Left lung (tissue), 10 donors: ENCODE measurements around the gene VSIG10L. TPM values are rescaled to one million over a fixed set of nuclear protein-coding genes. Genes with fewer than 3 reads are reported as not detected.
A peak's percentile ranks its signal among the peaks of the same experiment; 100 is the strongest.

Source experiments
- ATAC-seq: fragments of 200-7000 bp; cut with Tn5 transposase; one replicate; pipeline ENCODE4 v1.9.1; 2020; ENCODE audit warnings: moderate library complexity
- DNase-seq, 4 donors: peaks; one replicate each; pipeline ENCODE4 v3.0.0-alpha.2; 2013 to 2020
- H3K27ac ChIP-seq, 2 donors: fragments of 200-600 bp; sonication (generic) in 1 of 2; one replicate each; pipeline versions ENCODE4 v1.5.0 to v1.8.0; 2020 to 2021
- H3K27me3 ChIP-seq, 2 donors: fragments of 200-600 bp; sonication (generic) in 1 of 2; one replicate each; pipeline versions ENCODE4 v1.5.0 to v1.8.0; 2020 to 2021
- H3K36me3 ChIP-seq, 2 donors: fragments of 200-600 bp; sonication (generic) in 1 of 2; one replicate each; pipeline versions ENCODE4 v1.5.0 to v1.8.0; 2020 to 2021
- H3K4me1 ChIP-seq, 2 donors: fragments of 200-600 bp; one replicate each; pipeline ENCODE4 v1.8.0; 2021
- H3K4me3 ChIP-seq, 2 donors: fragments of 200-600 bp; sonication (generic) in 1 of 2; one replicate each; pipeline versions ENCODE4 v1.5.0 to v1.8.0; 2020 to 2021; ENCODE audit warnings: mild to moderate bottlenecking in 1 of 2
- H3K9me3 ChIP-seq, 2 donors: fragments of 200-600 bp; sonication (generic) in 1 of 2; one replicate each; pipeline versions ENCODE4 v1.5.0 to v1.8.0; 2020 to 2021
- CTCF ChIP-seq, 2 donors: fragments of 200-600 bp; sonication (generic) in 1 of 2; IDR thresholded peaks; one replicate each; pipeline versions ENCODE4 v1.5.0 to v1.8.0; 2021; ENCODE audit warnings: antibody characterized with exemption in 2 of 2
- intact Hi-C, 2 donors: fragments of 100-400 bp; cut with DNase I; formaldehyde crosslinking; loops; one replicate each; pipeline versions ENCODE4 v1.11.2 to v1.14.2; 2022
- polyA plus RNA-seq, 6 donors: library from polyadenylated mRNA; unstranded; fragments of 120-200 nt; gene quantifications; one replicate each; pipeline ENCODE4 v1.2.1, GENCODE V29; 2013; ENCODE audit not compliant: insufficient read length in 6 of 6
- total RNA-seq, 2 donors: library from RNA; stranded (reverse); fragmentation: NEBNext Ultra II Directional; extraction: Animal tissue kit (Norgen Biotek cat#: 25700); gene quantifications; one replicate each; pipeline ENCODE4 v1.2.1, GENCODE V29; 2021
- donor health status: DM: no; HTN: yes; CAD: no.
- donor health status: DM: no; HTN: no; CAD: no.

VSIG10L gene
- total and polyA plus RNA-seq, 8 donors: 3.5 to 5.2 (median 3.7) TPM

GRCh38 chr19:51342631-51343569 lies 961 bp upstream of the VSIG10L start:
- Histone ChIP-seq H3K4me3 (no peak overlapping the region), H3K27me3 (peaks cover 0 to 14% of the 10 kb centered on the region in 2 donors), H3K9me3 (no peaks in the 10 kb centered on the region), H3K4me1 (peaks cover 2 to 20% of the 10 kb centered on the region in 2 donors), H3K27ac (no peak overlapping the region), H3K36me3 (peaks cover 0 to 25% of the 10 kb centered on the region in 2 donors)
- no peak for TF ChIP-seq CTCF (IDR thresholded peaks at IDR 0.05)
- DNase-seq: no peak
- intact Hi-C loops: no loop called here
- no peak for ATAC-seq

- no peak overlapping the region for H3K27ac ChIP-seq
- ATAC-seq (no peak), DNase-seq (no peak)
- no peak overlapping the region for H3K4me3 ChIP-seq
- peaks cover 2 to 20% of the 10 kb centered on the region in 2 donors for H3K4me1 ChIP-seq
- H3K36me3 ChIP-seq: peaks cover 0 to 13% of the 10 kb centered on the region in 2 donors
- H3K9me3 ChIP-seq: no peaks in the 10 kb centered on the region
- no peak for TF ChIP-seq CTCF (IDR thresholded peaks at IDR 0.05)
- peaks cover 0 to 14% of the 10 kb centered on the region in 2 donors for H3K27me3 ChIP-seq
- intact Hi-C loops: no loop called here
These were observed 873 bp downstream of the VSIG10L start for GRCh38 chr19:51341066-51341465.

- DNase-seq (peak; percentile 66 to 100 (median 96)), ATAC-seq (peak; percentile 96)
- H3K36me3 ChIP-seq: peaks cover 0 to 6% of the 10 kb centered on the region in 2 donors
- peak overlapping the region; percentile 69 to 78 for H3K27ac ChIP-seq
- H3K4me3 ChIP-seq: peak overlapping the region; percentile 62 to 75
- peaks cover 0 to 14% of the 10 kb centered on the region in 2 donors for H3K27me3 ChIP-seq
- intact Hi-C loops: no loop called here
- H3K9me3 ChIP-seq: no peaks in the 10 kb centered on the region
- H3K4me1 ChIP-seq: peaks cover 2 to 20% of the 10 kb centered on the region in 2 donors
- no peak for TF ChIP-seq CTCF (IDR thresholded peaks at IDR 0.05)
These were observed 2.0 kb downstream of the VSIG10L start for GRCh38 chr19:51339687-51340656.

- peak overlapping the region; percentile 62 to 75 for H3K4me3 ChIP-seq
- no peak for TF ChIP-seq CTCF (IDR thresholded peaks at IDR 0.05)
- no peak for DNase-seq
- H3K27me3 ChIP-seq: peaks cover 0 to 14% of the 10 kb centered on the region in 2 donors
- H3K9me3 ChIP-seq: no peaks in the 10 kb centered on the region
- ATAC-seq: no peak
- H3K36me3 ChIP-seq: no peaks in the 10 kb centered on the region
- intact Hi-C loops: no loop called here
- H3K4me1 ChIP-seq: peaks cover 2 to 20% of the 10 kb centered on the region in 2 donors
- peak overlapping the region; percentile 69 to 78 for H3K27ac ChIP-seq
These were observed 2.6 kb downstream of the VSIG10L start for GRCh38 chr19:51339313-51339686.
